ENCODE results near the gene ADPRH. TPM values are rescaled to one million over a fixed set of nuclear protein-coding genes. Genes with fewer than 3 reads are reported as not detected.

Gene ADPRH
- total RNA-seq, 1 experiment from 2014 or later: 3.6 TPM

GRCh38 chr3:119579366-119580066 is at the start of gene ADPRH (continued):
- TF ChIP-seq NR1H2 (CRISPR knock-in tag; IDR thresholded peaks at IDR 0.05) (no peak), ERG (CRISPR knock-in tag; IDR thresholded peaks at IDR 0.05) (no peak), SMAD4 (CRISPR knock-in tag; IDR thresholded peaks at IDR 0.05) (no peak), ZNF281 (CRISPR knock-in tag; IDR thresholded peaks at IDR 0.05) (peak; percentile 54; the same call in 1 of the 2 replicates), E2F1 (CRISPR knock-in tag; IDR thresholded peaks at IDR 0.05) (no peak), MXD4 (CRISPR knock-in tag; IDR thresholded peaks at IDR 0.05; ENCODE audit: borderline replicate concordance) (no peak), ZMAT4 (CRISPR knock-in tag; IDR thresholded peaks at IDR 0.05) (no peak), TCF7 (CRISPR knock-in tag; IDR thresholded peaks at IDR 0.05; ENCODE audit: low read depth) (no peak), HMGXB4 (CRISPR knock-in tag; IDR thresholded peaks at IDR 0.05) (peak; percentile 76; the same call in 1 of the 2 replicates), SMAD3 (CRISPR knock-in tag; IDR thresholded peaks at IDR 0.05; ENCODE audit: borderline replicate concordance) (no peak), ELF4 (CRISPR knock-in tag; IDR thresholded peaks at IDR 0.05; ENCODE audit: low read depth) (peak; percentile 52; the same call in 1 of the 2 replicates), ZNF512 (CRISPR knock-in tag; IDR thresholded peaks at IDR 0.05; ENCODE audit: borderline replicate concordance) (no peak), NFYB (CRISPR knock-in tag; conservative IDR thresholded peaks at IDR 0.05; ENCODE audit: low read depth) (no peak), SOX15 (CRISPR knock-in tag; IDR thresholded peaks at IDR 0.05) (no peak), CBFB (CRISPR knock-in tag; IDR thresholded peaks at IDR 0.05; ENCODE audit: low read depth) (0 out of 2 replicates have a peak, but pooled peaks have one; percentile 79), ZNF317 (CRISPR knock-in tag; IDR thresholded peaks at IDR 0.05; ENCODE audit: borderline replicate concordance, low read depth) (no peak), JAZF1 (CRISPR knock-in tag; IDR thresholded peaks at IDR 0.05) (no peak), USF1 (CRISPR knock-in tag; IDR thresholded peaks at IDR 0.05) (no peak), ZNF121 (CRISPR knock-in tag; IDR thresholded peaks at IDR 0.05) (no peak), ATF6 (CRISPR knock-in tag; IDR thresholded peaks at IDR 0.05) (no peak), RELA (CRISPR knock-in tag; IDR thresholded peaks at IDR 0.05; ENCODE audit: borderline replicate concordance) (peak; percentile 61; the same call in 1 of the 2 replicates), STAT6 (CRISPR knock-in tag; conservative IDR thresholded peaks at IDR 0.05; ENCODE audit: low read depth) (no peak), GTF2I (CRISPR knock-in tag; conservative IDR thresholded peaks at IDR 0.05) (no peak), TEAD1 (CRISPR knock-in tag; IDR thresholded peaks at IDR 0.05) (no peak)
